ENCODE results near the gene C20orf204.
A peak's percentile ranks its signal among the peaks of the same experiment; 100 is the strongest.

C20orf204 gene

GRCh38 chr20:64042054-64042781, 6.2 kb downstream of the C20orf204 start:
- DNase-seq (ENCODE audit: low spot score): no peak

- no peak for DNase-seq (ENCODE audit: low spot score)
Measured at GRCh38 chr20:64043768-64044167, 7.8 kb downstream of the C20orf204 start.

DNA sequence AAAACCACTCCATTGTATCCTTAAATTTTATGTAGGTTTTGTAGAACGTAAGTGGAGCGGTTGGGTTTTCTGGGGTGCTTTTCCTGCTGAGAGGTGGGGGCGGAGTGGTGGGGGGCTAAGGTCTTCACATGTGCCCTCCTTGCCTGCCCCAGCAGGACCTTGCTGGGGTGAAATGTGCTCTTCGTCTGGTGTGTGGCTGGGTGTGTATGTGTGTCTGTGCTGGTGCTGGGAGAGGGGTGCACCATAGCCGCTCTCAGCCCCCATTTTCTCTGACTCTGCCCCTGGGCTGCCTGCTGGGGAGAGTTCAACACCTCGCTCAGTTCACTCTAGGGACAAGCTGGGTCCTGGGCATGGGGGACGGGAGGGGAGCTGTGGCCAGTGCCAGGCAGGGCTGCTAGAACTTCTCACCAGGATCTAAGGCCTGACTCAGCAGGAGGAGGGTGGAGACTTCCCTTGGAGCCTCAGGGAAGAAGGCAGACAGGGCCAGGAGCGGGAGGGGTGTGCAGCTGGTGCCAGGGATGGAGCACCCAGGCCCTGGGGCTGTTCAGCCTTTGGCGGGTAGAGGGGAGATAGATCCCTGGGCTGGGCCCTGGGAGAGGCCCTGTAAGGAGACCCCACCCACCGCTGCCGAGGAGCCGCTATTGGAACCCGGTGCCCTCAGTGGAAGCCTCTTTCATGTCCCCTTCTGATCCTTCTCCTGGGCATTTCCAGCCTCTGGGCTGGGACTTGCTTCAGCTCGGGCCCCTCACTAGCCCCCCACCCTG, 8.7 kb downstream of the C20orf204 start:
- peak; percentile 87 for DNase-seq (ENCODE audit: low spot score)

DNA sequence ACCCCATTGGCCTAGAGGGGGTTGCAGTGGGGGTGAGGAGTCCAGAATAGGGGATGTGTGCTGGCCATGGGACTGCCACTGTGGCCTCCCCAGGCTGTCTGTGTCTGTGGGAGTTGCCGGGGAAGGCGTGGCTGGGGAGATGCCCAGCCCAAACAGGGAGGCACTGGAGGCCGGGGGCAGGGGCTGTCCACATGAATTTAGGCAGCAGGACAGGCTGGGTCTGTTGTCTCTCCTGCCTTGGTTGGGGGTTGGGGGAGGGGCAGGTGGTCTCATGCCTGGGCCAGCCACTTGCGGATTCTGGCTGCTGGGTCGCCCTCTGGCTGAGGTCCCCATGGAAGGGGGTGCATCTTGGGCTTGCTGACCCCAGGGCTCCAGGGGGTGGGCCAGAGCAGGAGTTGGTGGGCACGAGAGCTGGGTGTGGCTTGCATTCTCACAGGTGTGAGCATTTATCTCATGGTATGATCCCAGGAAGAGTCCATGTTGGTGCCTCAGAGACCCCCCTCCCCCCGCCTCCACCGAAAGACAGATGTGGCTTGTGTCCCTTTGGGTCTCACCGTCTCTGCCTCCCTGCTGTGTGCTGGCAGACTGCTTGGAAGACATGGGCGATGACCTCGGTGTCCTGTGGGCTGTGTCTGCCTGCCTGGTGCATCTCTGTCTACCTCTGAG, 9.5 kb downstream of the C20orf204 start:
- DNase-seq (ENCODE audit: low spot score): peak; percentile 76

DNA sequence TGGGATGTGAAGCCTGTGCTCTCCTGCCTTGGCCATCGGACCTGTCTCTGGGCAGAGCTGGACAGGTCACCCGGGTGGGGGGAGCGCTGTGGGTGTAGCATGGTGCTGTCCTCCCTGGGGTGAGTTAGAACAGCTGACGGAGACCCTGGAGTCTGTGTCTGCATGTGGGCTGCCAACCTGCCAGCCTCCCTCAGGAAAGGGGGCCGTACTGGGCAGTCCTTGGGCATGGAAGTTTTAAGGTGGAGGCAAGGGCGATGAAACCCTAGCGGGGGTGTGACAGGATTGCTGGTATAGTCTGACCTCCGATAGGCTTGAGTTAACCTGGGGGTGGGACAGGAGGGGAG, 11.0 kb downstream of the C20orf204 start:
- no peak for DNase-seq (ENCODE audit: low spot score)

GRCh38 chr20:64047968-64048401, 12.0 kb downstream of the C20orf204 start:
- DNase-seq (ENCODE audit: low spot score): no peak

- no peak for DNase-seq (ENCODE audit: low spot score)
Measured at GRCh38 chr20:64048402-64049044, 12.5 kb downstream of the C20orf204 start.

- no peak for DNase-seq (ENCODE audit: low spot score)
Measured at GRCh38 chr20:64049060-64049877, 13.3 kb downstream of the C20orf204 start, which contains the start of gene SOX18. SOX18 (minus strand) TSS chr20:64049639; CDS start chr20:64049516, 123 bp downstream.

DNA sequence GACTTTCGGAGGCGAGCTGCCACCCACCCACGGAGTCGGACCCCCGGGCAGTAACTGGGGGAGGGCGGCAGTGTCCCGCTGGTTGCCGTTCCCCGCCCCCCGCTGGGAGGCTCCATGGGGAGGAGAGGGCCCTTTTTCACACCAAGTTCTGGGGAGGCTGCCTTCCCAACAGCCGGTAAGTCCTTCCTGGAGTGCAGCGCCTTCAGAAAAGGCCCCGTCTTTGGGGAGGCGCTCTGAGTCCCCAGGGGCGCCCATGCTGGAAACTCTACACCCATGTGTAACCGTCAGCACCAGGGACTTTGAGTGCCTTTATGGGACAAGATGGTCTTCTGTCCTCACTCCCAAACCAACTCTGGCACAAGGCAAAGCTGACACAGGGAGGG, 13.9 kb downstream of the C20orf204 start:
- no peak for DNase-seq (ENCODE audit: low spot score)

DNA sequence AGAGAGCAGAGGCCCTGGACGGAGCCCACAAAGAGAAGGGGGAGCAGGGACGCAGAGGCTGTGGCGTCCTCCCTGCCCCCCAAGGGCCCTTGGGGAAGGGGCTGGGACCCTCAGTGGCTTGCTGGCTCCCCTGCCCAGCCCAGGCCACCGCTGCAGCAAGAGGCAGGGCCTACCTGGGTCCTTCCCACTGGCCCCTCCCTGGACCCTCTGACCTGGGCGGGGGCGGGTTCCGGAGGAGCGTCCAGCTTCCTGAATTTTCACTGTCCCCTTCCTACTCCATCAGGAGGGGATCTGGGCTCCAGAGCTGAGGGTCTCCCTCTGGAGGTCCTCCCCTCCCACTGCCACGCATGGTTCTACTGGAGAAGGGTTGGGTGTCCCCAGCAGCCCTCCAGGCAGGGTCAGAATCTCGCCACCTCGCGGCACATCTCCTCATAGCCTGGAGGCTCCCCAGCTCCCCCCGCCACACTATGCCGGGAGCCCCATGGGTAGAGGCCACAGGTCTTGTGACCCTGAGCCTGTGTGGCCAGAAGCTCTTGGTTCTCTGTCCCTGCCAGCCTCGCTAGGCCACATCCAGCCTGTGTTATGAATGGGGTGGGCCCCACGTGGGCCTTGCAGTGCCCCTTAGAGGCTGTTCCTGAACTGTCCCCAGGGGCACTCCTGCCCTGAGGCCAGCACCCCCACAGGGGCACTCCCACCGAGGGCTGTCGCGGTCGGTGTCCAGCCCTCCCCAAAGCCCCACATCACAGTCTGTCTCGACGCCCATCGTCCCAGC, 14.5 kb downstream of the C20orf204 start:
- DNase-seq (ENCODE audit: low spot score): no peak

GRCh38 chr20:64051033-64051452, 15.1 kb downstream of the C20orf204 start:
- no peak for DNase-seq (ENCODE audit: low spot score)

DNA sequence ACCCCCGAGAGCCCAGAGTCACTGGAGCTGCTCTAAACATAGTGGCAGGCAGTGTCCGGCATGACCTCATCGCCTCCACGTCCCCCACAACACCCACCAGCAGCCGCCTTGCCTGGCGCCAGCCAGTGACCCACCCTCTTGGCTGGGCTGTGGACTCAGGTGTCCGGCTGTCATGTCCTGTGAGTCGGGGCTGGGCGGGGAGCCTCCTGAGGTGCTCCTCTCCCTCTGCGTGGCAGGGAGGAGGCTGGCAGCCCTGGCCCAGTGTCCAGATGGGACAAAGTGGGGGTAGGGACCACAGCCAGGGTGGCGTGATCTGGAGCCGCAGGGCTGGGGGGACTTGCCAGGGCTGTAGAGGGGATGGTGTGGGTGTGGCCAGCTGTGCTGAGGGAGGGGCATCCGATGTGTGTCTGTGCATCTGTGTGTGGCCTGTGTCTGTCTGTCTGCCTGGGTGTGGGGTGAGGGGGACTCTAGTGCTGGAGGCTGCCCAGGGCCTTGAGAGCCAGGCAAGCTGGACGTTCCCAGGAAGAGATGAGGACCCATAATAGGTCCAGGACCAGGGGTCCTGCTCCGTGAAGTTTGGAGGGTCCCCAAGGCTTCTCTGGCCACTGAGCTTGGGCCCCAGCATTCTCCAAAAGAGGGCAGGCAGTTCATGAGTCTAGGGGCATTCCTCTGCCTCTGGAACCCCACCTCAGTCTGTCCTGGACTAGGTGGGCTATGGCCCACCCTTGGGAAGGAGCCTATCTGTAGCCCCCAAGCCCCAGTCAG, 15.8 kb downstream of the C20orf204 start:
- peak; percentile 93 for DNase-seq (ENCODE audit: low spot score)

DNA sequence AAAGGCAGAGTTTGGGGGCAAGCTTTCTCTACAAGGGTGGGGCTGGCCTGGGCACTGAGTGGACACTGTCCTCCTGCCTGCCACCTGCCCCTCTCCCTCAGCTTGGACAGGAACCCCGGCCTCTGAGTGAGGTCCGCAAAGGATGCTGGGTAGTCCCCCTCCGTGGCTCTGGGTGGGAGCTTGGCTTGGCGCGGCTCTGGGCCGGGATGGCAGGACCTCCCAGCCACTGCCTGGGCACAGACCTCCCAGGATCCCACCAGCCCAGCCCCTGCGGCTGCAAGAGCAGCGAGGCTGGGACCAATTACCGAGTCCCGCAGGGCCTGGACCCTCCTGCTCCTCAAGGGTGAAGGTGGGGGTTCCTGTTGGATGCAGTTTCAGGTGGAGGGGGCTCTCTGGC, 16.3 kb downstream of the C20orf204 start:
- DNase-seq (ENCODE audit: low spot score): no peak

GRCh38 chr20:64052987-64053840, 17.2 kb downstream of the C20orf204 start:
- no peak for DNase-seq (ENCODE audit: low spot score)

GRCh38 chr20:64053841-64054661, 18.1 kb downstream of the C20orf204 start:
- DNase-seq (ENCODE audit: low spot score): peak; percentile 97

GRCh38 chr20:64055396-64055892, 19.5 kb downstream of the C20orf204 start:
- DNase-seq (ENCODE audit: low spot score): no peak

DNA sequence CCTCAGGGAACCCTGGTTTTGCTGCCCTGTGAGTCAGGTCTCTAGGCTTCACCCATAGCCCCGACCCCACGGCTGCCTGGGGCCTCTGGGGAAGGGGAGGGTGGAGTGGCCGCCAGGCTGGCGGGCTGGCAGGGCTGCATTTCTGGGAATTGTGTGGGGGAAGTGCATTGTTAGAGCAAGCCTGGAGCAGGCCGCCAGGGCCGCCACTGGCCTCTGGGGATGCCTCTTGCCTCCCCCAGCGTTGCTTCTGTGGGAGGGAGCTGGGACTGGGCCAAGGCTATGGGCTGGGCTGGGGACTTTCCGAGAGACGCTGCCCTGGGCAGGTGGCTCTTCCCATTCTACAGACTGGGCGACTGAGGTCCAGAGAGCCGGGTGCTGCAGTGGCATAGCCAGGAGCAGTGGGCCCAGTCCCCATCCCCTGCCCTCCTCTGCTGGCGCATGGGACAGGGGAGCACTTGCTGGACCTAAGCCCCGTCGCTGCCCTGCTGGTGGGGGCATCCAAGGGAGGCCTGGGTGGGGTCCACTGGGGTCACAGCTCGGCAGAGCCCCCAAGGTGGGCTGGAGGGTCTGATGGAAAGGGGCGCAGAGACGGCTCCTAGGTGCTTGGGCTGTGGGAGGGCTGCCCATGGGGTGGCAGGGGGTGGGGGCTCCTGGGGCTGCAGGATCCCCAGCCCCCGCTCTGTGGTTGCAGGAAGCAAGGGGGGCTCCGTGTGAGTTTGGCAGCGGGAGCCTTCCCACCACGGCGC, 20.1 kb downstream of the C20orf204 start:
- peak; percentile 92 for DNase-seq (ENCODE audit: low spot score)

- no peak for DNase-seq (ENCODE audit: low spot score)
Measured at GRCh38 chr20:64056639-64056888, 20.6 kb downstream of the C20orf204 start.

Measured in kidney capillary endothelial cell (primary cell).